Parathyroid adenoma (tissue), 2 donors: ENCODE measurements around the gene SPRING1.
"Not testable (repeated sequence)": the region's sequence is repeated elsewhere in the genome, so short reads cannot be mapped to it uniquely, and the experiment has no call there.

Experiments used
- H2AFZ ChIP-seq: fragments of 300-600 bp; sonication (generic); one replicate; pipeline ENCODE4 v1.7.0; 2017; ENCODE audit warnings: antibody characterized with exemption, mild to moderate bottlenecking
- H3K27ac ChIP-seq: fragments of 300-600 bp; sonication (generic); one replicate; pipeline ENCODE4 v1.7.0; 2017
- H3K27me3 ChIP-seq: fragments of 300-600 bp; sonication (generic); one replicate; pipeline ENCODE4 v1.7.0; 2017; ENCODE audit warnings: low read length; ENCODE audit not compliant: control insufficient read depth, insufficient read depth
- H3K36me3 ChIP-seq: fragments of 300-600 bp; sonication (generic); one replicate; pipeline ENCODE4 v1.7.0; 2017; ENCODE audit warnings: low read length; ENCODE audit not compliant: control insufficient read depth, insufficient read depth
- H3K4me1 ChIP-seq: fragments of 300-600 bp; sonication (generic); one replicate; pipeline ENCODE4 v1.7.0; 2017; ENCODE audit warnings: control low read depth
- H3K4me2 ChIP-seq: fragments of 300-600 bp; sonication (generic); one replicate; pipeline ENCODE4 v1.7.0; 2017; ENCODE audit warnings: low read length
- H3K4me3 ChIP-seq: fragments of 300-600 bp; sonication (generic); one replicate; pipeline ENCODE4 v1.7.0; 2017; ENCODE audit warnings: low read depth, low read length
- H3K79me2 ChIP-seq: fragments of 300-600 bp; sonication (generic); one replicate; pipeline ENCODE4 v1.7.0; 2017; ENCODE audit warnings: control low read depth
- H3K9ac ChIP-seq: fragments of 300-600 bp; sonication (generic); one replicate; pipeline ENCODE4 v1.7.0; 2017; ENCODE audit warnings: mild to moderate bottlenecking
- H3K9me3 ChIP-seq: fragments of 300-600 bp; sonication (generic); one replicate; pipeline ENCODE4 v1.7.0; 2017; ENCODE audit warnings: low read length; ENCODE audit not compliant: control insufficient read depth
- TF ChIP-seq, protein P1 (sequence below): fragments of 300-600 bp; sonication (generic); IDR thresholded peaks from one replicate; pipeline ENCODE4 v1.7.0; 2017; ENCODE audit warnings: antibody characterized with exemption, mild to moderate bottlenecking
- donor health status: primary hyperparathyroidism.

Gene SPRING1

DNA sequence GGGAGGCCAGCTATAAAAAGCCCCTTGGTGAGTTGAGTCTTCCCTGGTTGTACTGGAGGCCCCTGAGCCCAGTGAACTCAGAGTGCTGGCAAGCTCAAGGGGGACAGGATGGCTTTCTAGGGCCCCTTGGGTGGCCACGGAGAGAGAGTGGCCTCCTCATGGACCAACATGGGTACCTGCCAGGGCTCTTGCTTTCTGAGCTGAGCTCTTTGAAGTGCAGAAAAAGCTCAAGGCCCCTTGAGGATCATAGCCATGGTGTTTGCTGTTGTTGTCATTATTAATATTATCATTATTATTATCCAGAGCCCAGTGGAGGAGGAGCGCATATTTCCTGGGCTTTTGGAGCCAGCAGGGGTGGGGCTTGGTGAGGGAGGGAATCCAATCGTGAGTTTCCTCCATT lies 6.9 kb upstream of the SPRING1 start:
- H3K27ac ChIP-seq, result no peak overlapping the region
- TF ChIP-seq, protein P1, sequence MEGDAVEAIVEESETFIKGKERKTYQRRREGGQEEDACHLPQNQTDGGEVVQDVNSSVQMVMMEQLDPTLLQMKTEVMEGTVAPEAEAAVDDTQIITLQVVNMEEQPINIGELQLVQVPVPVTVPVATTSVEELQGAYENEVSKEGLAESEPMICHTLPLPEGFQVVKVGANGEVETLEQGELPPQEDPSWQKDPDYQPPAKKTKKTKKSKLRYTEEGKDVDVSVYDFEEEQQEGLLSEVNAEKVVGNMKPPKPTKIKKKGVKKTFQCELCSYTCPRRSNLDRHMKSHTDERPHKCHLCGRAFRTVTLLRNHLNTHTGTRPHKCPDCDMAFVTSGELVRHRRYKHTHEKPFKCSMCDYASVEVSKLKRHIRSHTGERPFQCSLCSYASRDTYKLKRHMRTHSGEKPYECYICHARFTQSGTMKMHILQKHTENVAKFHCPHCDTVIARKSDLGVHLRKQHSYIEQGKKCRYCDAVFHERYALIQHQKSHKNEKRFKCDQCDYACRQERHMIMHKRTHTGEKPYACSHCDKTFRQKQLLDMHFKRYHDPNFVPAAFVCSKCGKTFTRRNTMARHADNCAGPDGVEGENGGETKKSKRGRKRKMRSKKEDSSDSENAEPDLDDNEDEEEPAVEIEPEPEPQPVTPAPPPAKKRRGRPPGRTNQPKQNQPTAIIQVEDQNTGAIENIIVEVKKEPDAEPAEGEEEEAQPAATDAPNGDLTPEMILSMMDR, result no peak
- no peaks in the 10 kb centered on the region for H3K27me3 ChIP-seq
- no peak overlapping the region for H3K9ac ChIP-seq
- H3K4me2 ChIP-seq, result no peak overlapping the region
- H3K36me3 ChIP-seq, result no peaks in the 10 kb centered on the region
- H3K79me2 ChIP-seq, result no peaks in the 10 kb centered on the region
- H3K4me3 ChIP-seq, result no peak overlapping the region
- H3K4me1 ChIP-seq, result no peaks in the 10 kb centered on the region
- no peak overlapping the region for H2AFZ ChIP-seq
- no peaks in the 10 kb centered on the region for H3K9me3 ChIP-seq

DNA sequence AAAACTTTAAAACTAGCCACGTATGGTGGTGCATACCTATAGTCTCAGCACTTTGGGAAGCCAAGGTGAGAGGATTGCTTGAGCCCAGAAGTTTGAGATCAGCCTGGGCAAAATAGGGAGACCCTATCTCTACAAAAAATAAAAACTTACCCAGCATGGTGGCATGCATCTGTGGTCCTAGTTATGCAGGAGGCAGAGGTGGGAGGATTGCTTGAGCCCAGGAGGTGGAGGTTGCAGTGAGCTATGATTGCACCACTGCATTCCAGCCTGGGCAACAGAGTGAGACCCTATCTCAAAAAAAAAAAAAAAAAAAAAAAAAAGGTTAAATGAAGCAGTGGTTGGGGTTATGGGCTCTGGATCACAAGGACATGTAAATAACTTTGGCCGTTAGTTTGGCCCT lies 4.9 kb upstream of the SPRING1 start:
- not testable (repeated sequence) for H3K4me3 ChIP-seq, H3K27ac ChIP-seq, H3K4me2 ChIP-seq, H3K79me2 ChIP-seq, H3K9ac ChIP-seq, H3K4me1 ChIP-seq, H2AFZ ChIP-seq, H3K27me3 ChIP-seq, H3K9me3 ChIP-seq, H3K36me3 ChIP-seq

DNA sequence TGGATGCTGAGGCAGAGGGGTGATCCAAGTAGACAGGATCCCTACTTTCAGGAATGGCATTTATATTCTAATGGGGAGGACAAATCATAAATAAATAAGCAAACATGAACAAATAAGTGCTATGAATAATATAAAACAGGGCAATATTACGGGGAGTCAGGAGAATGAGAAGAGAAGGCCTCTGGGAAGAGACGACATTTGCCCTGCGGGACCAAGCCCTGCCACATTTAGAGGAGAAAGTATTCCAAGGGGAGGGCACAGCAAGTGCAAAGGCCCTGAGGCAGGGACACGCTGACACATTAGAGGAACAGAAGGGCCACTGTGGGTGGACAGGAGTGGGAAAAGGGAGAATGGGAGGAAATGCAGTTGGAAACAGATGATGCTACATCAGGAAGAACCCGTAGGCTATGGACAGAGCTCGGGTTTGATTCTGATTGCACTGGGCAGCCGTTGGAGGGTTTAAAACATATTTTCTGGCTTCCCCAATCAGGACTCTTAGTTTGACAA lies 1.6 kb upstream of the SPRING1 start:
- peaks cover 3% of the 10 kb centered on the region for H3K4me1 ChIP-seq
- TF ChIP-seq, protein P1, result no peak
- H3K27ac ChIP-seq, result no peak overlapping the region
- no peaks in the 10 kb centered on the region for H3K9me3 ChIP-seq
- H3K4me3 ChIP-seq, result no peak overlapping the region
- no peaks in the 10 kb centered on the region for H3K36me3 ChIP-seq
- H3K79me2 ChIP-seq, result peaks cover 8% of the 10 kb centered on the region
- no peak overlapping the region for H3K9ac ChIP-seq
- no peak overlapping the region for H3K4me2 ChIP-seq
- no peaks in the 10 kb centered on the region for H3K27me3 ChIP-seq
- H2AFZ ChIP-seq, result no peak overlapping the region

DNA sequence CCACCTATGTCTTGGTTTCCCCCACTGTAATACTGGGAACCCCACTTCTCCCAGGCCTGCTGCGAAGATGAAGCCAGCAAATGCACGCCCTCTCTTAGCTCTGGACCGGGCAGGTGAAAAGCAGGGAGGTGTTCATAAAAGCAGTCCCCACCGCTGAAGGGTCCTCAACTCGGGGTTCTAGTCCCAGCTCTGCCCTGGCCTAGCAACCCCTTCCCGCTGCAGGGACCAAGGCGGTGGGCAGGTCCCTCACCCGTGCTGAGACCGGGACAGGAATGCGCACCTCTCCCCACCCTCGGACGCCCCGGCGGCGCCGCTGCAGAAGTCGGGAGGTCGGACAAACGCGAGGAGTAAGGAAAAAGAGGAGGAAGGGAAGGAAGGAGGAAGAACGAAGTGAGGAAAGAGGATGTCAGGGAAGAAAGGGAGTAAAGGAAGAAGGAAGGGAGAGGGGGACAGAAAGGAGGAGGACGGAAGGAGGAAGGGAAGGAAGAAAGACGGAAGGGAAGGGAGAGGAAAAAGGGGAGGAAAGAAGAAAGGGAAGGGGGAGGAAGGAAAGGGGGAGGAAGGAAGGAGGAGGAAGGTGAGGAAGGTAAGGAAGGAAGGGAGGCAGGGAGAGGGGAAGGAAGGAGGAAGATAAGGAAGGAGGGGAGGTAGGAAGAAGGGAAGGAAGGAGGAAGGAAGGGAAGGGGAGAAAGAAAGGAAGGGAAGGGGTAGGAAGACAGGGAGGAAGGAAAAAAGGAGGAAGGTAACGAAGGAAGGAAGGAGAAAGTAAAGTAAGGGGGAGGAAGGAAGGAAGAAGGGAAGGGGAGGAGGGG lies 701 bp downstream of the SPRING1 start:
- no peak overlapping the region for H3K9ac ChIP-seq
- peak overlapping the region; percentile 84 for H3K4me2 ChIP-seq
- H3K79me2 ChIP-seq, result peaks cover 8% of the 10 kb centered on the region
- peaks cover 3% of the 10 kb centered on the region for H3K4me1 ChIP-seq
- peak overlapping the region; percentile 68 for H2AFZ ChIP-seq
- H3K27ac ChIP-seq, result no peak overlapping the region
- peak overlapping the region; percentile 70 for H3K4me3 ChIP-seq
- no peaks in the 10 kb centered on the region for H3K36me3 ChIP-seq
- TF ChIP-seq, protein P1, result no peak
- H3K9me3 ChIP-seq, result no peaks in the 10 kb centered on the region
- no peaks in the 10 kb centered on the region for H3K27me3 ChIP-seq

DNA sequence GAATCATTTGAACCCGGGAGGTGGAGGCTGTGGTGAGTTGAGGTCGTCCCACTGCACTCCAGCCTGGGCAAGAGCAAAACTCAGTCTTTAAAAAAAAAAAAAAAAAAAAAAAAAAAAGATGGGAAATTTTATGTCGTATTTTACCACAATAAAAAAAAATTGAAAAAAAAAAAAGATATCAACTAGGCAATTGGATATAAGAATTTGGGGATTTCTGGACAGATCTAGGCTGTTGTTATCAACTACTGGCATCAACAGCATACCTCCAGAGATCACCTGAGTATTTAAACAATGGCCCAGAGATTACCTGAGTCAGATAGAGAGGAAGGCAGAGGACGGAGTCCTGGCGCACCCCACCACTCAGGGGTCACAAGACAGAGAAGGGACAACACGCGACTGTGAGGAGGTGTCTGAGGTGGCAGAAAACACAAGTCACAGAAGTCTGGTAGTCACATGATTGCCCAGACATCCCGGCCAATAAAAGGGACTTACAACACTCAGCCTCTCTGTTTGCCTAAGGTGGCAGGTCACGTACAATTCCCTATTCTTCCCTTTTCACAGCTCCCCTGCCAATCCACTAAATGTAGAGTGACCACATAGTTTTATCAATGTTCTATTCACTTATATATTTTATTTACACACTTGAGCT lies 1.8 kb downstream of the SPRING1 start:
- Histone ChIP-seq H3K4me1 (peaks cover 3% of the 10 kb centered on the region), H3K4me3 (no peak overlapping the region), H3K79me2 (peaks cover 12% of the 10 kb centered on the region), H3K27me3 (no peaks in the 10 kb centered on the region), H2AFZ (peak overlapping the region; percentile 68), H3K27ac (no peak overlapping the region), H3K9ac (no peak overlapping the region), H3K4me2 (peak overlapping the region; percentile 84), H3K36me3 (no peaks in the 10 kb centered on the region), H3K9me3 (no peaks in the 10 kb centered on the region)
- TF ChIP-seq, protein P1, result no peak
